Upper lobe of left lung (tissue), 6 donors: ENCODE measurements around the gene ARHGEF26. TPM values are rescaled to one million over a fixed set of nuclear protein-coding genes. Genes with fewer than 3 reads are reported as not detected.

ENCODE experiments used
- ATAC-seq, 2 donors: fragments of 200-7000 bp; cut with Tn5 transposase; one replicate each; pipeline ENCODE4 v1.9.1; 2022; ENCODE audit warnings: mild to moderate bottlenecking in 2 of 2, moderate library complexity in 2 of 2; ENCODE audit not compliant: low FRiP score in 2 of 2
- DNase-seq, 2 donors: peaks; one replicate each; pipeline ENCODE4 v3.0.0-alpha.2; 2019 to 2020
- H3K27ac ChIP-seq, 4 donors: fragments of 200-600 bp; sonication (generic); one replicate each; pipeline ENCODE4 v1.5.1; 2016 to 2019
- H3K27me3 ChIP-seq, 4 donors: fragments of 200-600 bp; sonication (generic); one replicate each; pipeline ENCODE4 v1.5.1; 2017 to 2019
- H3K36me3 ChIP-seq, 4 donors: fragments of 200-600 bp; sonication (generic); one replicate each; pipeline ENCODE4 v1.5.1; 2016 to 2019
- H3K4me1 ChIP-seq, 4 donors: fragments of 200-600 bp; sonication (generic); one replicate each; pipeline ENCODE4 v1.5.1; 2018 to 2019
- H3K4me3 ChIP-seq, 4 donors: fragments of 200-600 bp; sonication (generic); one replicate each; pipeline ENCODE4 v1.5.1; 2017 to 2019; ENCODE audit warnings: mild to moderate bottlenecking in 2 of 4, moderate library complexity in 1 of 4
- H3K9me3 ChIP-seq, 4 donors: fragments of 200-600 bp; sonication (generic); one replicate each; pipeline ENCODE4 v1.5.1; 2018 to 2019
- CTCF ChIP-seq, 6 experiments: fragments of 450-650 bp in 4 of 6; fragments of 200-600 bp in 2 of 6; sonication (generic) in 2 of 6; IDR thresholded peaks; one replicate each; pipeline ENCODE4 v1.5.1; 2016 to 2019; ENCODE audit warnings: antibody characterized with exemption in 6 of 6
- EP300 ChIP-seq, 4 donors: sonication (generic); formaldehyde crosslinking; IDR thresholded peaks; one replicate each; pipeline ENCODE4 v1.5.1; 2017; ENCODE audit warnings: antibody characterized with exemption in 4 of 4, control low read depth in 2 of 4
- POLR2A ChIP-seq, 4 donors: fragments of 450-650 bp; IDR thresholded peaks; one replicate each; pipeline ENCODE4 v1.5.1; 2016 to 2017; ENCODE audit warnings: antibody characterized with exemption in 4 of 4, mild to moderate bottlenecking in 2 of 4
- POLR2AphosphoS5 ChIP-seq, 2 donors: sonication (generic); formaldehyde crosslinking; IDR thresholded peaks; one replicate each; pipeline ENCODE4 v1.5.1; 2017; ENCODE audit warnings: antibody characterized with exemption in 2 of 2
- WGBS, 2 donors: methylation state at CpG; one replicate each; pipeline ENCODE4 v1.1.5; 2017 to 2018; 5-methylcytosine and 5-hydroxymethylcytosine counted together
- total RNA-seq, 6 donors: library from RNA; depleted of rRNA in 4 of 6; stranded (reverse); fragments of >200 nt in 4 of 6; gene quantifications; one replicate each; pipeline versions ENCODE4 v1.1.0 to v1.2.1, GENCODE V29; 2016 to 2021
- donor health status: DM: no; HTN: no; CAD: no; lungs with moderate emphysema.
- donor health status: DM: no; HTN: yes; CAD: no; lungs with severe emphysema.

The ARHGEF26 gene
- total RNA-seq, 6 donors from 2014 or later: 49.3 to 110 (median 90.9) TPM

GRCh38 chr3:154094051-154094450 lies 27.1 kb upstream of the ARHGEF26 start:
- Histone ChIP-seq H3K27me3 (no peaks in the 10 kb centered on the region), H3K9me3 (no peaks in the 10 kb centered on the region), H3K27ac (no peak overlapping the region), H3K4me1 (no peaks in the 10 kb centered on the region), H3K36me3 (no peaks in the 10 kb centered on the region), H3K4me3 (no peak overlapping the region)
- WGBS, 2 donors: 87 to 91% methylated on average over 7 of the region's 7 CpGs
- DNase-seq (no peak), ATAC-seq (no peak)
- no peak for TF ChIP-seq EP300 (IDR thresholded peaks at IDR 0.05)
- TF ChIP-seq POLR2A (IDR thresholded peaks at IDR 0.05): no peak
- no peak for TF ChIP-seq CTCF (IDR thresholded peaks at IDR 0.05)
- no peak for TF ChIP-seq POLR2AphosphoS5 (IDR thresholded peaks at IDR 0.05)

- TF ChIP-seq POLR2AphosphoS5 (IDR thresholded peaks at IDR 0.05) (no peak), POLR2A (IDR thresholded peaks at IDR 0.05) (no peak), CTCF (IDR thresholded peaks at IDR 0.05) (peak in 3 of 6 experiments; percentile 19 to 38 (median 21))
- 83 to 88% methylated on average over 3 of the region's 3 CpGs for WGBS, 2 donors
- H3K4me3 ChIP-seq: no peak overlapping the region
- no peaks in the 10 kb centered on the region for H3K4me1 ChIP-seq
- H3K9me3 ChIP-seq: no peaks in the 10 kb centered on the region
- DNase-seq: no peak
- no peak overlapping the region for H3K27ac ChIP-seq
- H3K27me3 ChIP-seq: no peaks in the 10 kb centered on the region
- H3K36me3 ChIP-seq: no peaks in the 10 kb centered on the region
- no peak for ATAC-seq
These were observed 25.3 kb upstream of the ARHGEF26 start for GRCh38 chr3:154095832-154096421.

GRCh38 chr3:154098376-154098775 lies 22.8 kb upstream of the ARHGEF26 start:
- no peaks in the 10 kb centered on the region for H3K27me3 ChIP-seq
- H3K27ac ChIP-seq: no peak overlapping the region
- no peaks in the 10 kb centered on the region for H3K4me1 ChIP-seq
- H3K4me3 ChIP-seq: no peak overlapping the region
- 55 to 66% methylated on average over 2 of the region's 2 CpGs for WGBS, 2 donors
- no peak for TF ChIP-seq EP300 (IDR thresholded peaks at IDR 0.05)
- TF ChIP-seq POLR2AphosphoS5 (IDR thresholded peaks at IDR 0.05): no peak
- TF ChIP-seq CTCF (IDR thresholded peaks at IDR 0.05): no peak
- TF ChIP-seq POLR2A (IDR thresholded peaks at IDR 0.05): no peak
- no peak for ATAC-seq
- H3K36me3 ChIP-seq: no peaks in the 10 kb centered on the region
- no peaks in the 10 kb centered on the region for H3K9me3 ChIP-seq
- DNase-seq: no peak

- no peak for ATAC-seq
- Histone ChIP-seq H3K27me3 (no peaks in the 10 kb centered on the region), H3K9me3 (no peaks in the 10 kb centered on the region), H3K4me3 (no peak overlapping the region), H3K27ac (no peak overlapping the region), H3K4me1 (no peaks in the 10 kb centered on the region), H3K36me3 (no peaks in the 10 kb centered on the region)
- TF ChIP-seq EP300 (IDR thresholded peaks at IDR 0.05): no peak
- TF ChIP-seq CTCF (IDR thresholded peaks at IDR 0.05): no peak
- no peak for TF ChIP-seq POLR2AphosphoS5 (IDR thresholded peaks at IDR 0.05)
- no peak for TF ChIP-seq POLR2A (IDR thresholded peaks at IDR 0.05)
- 94% methylated on average over 6 of the region's 6 CpGs for WGBS, 2 donors
- DNase-seq: no peak
These were observed 20.6 kb upstream of the ARHGEF26 start for GRCh38 chr3:154100556-154100955.

- H3K4me3 ChIP-seq: no peak overlapping the region
- no peak for ATAC-seq
- no peaks in the 10 kb centered on the region for H3K4me1 ChIP-seq
- no peaks in the 10 kb centered on the region for H3K27me3 ChIP-seq
- H3K9me3 ChIP-seq: no peaks in the 10 kb centered on the region
- no peak overlapping the region for H3K27ac ChIP-seq
- 89 to 100% methylated on average over 2 of the region's 2 CpGs for WGBS, 2 donors
- no peak for TF ChIP-seq POLR2AphosphoS5 (IDR thresholded peaks at IDR 0.05)
- TF ChIP-seq EP300 (IDR thresholded peaks at IDR 0.05): no peak
- no peak for TF ChIP-seq CTCF (IDR thresholded peaks at IDR 0.05)
- no peak for TF ChIP-seq POLR2A (IDR thresholded peaks at IDR 0.05)
- DNase-seq: no peak
- no peaks in the 10 kb centered on the region for H3K36me3 ChIP-seq
These were observed 19.9 kb upstream of the ARHGEF26 start for GRCh38 chr3:154101250-154101649.
